ENCODE measurements around the gene LANCL3.

LANCL3 gene

GRCh38 chrX:37717708-37718107 is 146.2 kb downstream of the LANCL3 start:
- no peak for DNase-seq (ENCODE audit: low read depth, low spot score)
- CTCF ChIA-PET = no interaction called here

GRCh38 chrX:37722595-37722994 is 151.1 kb downstream of the LANCL3 start:
- TF ChIP-seq, protein P1, sequence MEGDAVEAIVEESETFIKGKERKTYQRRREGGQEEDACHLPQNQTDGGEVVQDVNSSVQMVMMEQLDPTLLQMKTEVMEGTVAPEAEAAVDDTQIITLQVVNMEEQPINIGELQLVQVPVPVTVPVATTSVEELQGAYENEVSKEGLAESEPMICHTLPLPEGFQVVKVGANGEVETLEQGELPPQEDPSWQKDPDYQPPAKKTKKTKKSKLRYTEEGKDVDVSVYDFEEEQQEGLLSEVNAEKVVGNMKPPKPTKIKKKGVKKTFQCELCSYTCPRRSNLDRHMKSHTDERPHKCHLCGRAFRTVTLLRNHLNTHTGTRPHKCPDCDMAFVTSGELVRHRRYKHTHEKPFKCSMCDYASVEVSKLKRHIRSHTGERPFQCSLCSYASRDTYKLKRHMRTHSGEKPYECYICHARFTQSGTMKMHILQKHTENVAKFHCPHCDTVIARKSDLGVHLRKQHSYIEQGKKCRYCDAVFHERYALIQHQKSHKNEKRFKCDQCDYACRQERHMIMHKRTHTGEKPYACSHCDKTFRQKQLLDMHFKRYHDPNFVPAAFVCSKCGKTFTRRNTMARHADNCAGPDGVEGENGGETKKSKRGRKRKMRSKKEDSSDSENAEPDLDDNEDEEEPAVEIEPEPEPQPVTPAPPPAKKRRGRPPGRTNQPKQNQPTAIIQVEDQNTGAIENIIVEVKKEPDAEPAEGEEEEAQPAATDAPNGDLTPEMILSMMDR (IDR thresholded peaks at IDR 0.05; ENCODE audit: insufficient read depth, low read length, missing control alignments) = no peak
- CTCF ChIA-PET = no interaction called here
- no peak overlapping the region for H3K4me3 ChIP-seq (ENCODE audit: low read depth, low read length)
- no peak for DNase-seq (ENCODE audit: low read depth, low spot score)
- POLR2A ChIA-PET = no interaction called here

More at GRCh38 chrX:37717708-37718107, 146.2 kb downstream of the LANCL3 start:
- TF ChIP-seq, protein P1 (IDR thresholded peaks at IDR 0.05; ENCODE audit: insufficient read depth, low read length, missing control alignments) = no peak
- POLR2A ChIA-PET = no interaction called here
- H3K4me3 ChIP-seq (ENCODE audit: low read depth, low read length) = no peak overlapping the region

- DNase-seq (ENCODE audit: low read depth, low spot score) = no peak
- CTCF ChIA-PET = no interaction called here
- H3K4me3 ChIP-seq (ENCODE audit: low read depth, low read length) = no peak overlapping the region
- TF ChIP-seq, protein P1 (IDR thresholded peaks at IDR 0.05; ENCODE audit: insufficient read depth, low read length, missing control alignments) = no peak
- POLR2A ChIA-PET = no interaction called here
Measured at GRCh38 chrX:37726346-37726745, 154.9 kb downstream of the LANCL3 start.

Data from AG04449 (cell line).